ENCODE results near the gene SYNE1.
"Not testable (repeated sequence)": the region's sequence is repeated elsewhere in the genome, so short reads cannot be mapped to it uniquely, and the experiment has no call there.

Gene SYNE1

DNA sequence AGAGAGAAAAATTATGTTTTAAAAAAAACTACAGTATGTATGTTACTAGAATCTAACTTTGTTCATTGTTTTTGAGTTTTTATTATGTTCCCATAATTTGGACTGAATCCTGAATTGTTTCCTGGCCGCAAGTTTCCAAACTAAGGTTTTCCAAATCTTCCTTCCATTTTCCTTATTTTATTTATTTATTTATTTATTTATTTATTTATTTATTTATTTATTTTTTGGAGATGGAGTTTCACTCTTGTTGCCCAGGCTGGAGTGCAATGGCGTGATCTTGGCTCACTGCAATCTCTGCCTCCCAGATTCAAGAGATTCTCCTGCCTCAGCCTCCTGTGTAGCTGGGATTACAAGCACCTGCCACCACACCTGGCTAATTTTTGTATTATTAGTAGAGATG, 215.7 kb downstream of the SYNE1 start:
- H3K9me3 Mint-ChIP-seq; ATAC-seq (replicated peaks; ENCODE audit: extremely low read depth, poor library complexity, severe bottlenecking); H3K4me1 Mint-ChIP-seq; H3K27me3 Mint-ChIP-seq; H3K27ac Mint-ChIP-seq (ENCODE audit: low read depth); H3K4me3 Mint-ChIP-seq; DNase-seq (ENCODE audit: low spot score in 2 of 2): not testable (repeated sequence)
- H3K36me3 Mint-ChIP-seq (ENCODE audit: insufficient read depth) = peaks cover 24% of the 10 kb centered on the region

DNA sequence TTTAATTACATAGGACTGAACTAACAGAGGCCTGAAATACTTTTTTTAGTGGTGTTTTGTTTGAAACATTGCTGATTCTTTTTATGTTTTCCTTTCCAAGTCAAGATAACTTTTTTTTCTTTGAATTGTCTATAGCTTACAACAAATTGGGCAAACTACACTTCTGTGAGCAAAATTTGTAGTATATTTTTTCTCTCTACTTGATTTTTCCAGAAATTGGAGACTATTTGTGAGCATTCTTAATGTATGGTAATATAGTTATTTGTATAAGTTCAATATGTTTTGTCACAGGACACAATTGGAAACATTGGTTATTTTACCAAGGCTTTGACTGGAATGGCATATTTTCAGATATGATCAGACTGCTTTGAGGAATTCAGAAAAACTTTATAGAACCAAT, 216.5 kb downstream of the SYNE1 start:
- Mint-ChIP-seq H3K27me3 (no peaks in the 10 kb centered on the region), H3K36me3 (ENCODE audit: insufficient read depth) (peaks cover 26% of the 10 kb centered on the region), H3K9me3 (no peaks in the 10 kb centered on the region), H3K4me3 (no peak overlapping the region), H3K27ac (ENCODE audit: low read depth) (no peak overlapping the region), H3K4me1 (peaks cover 7% of the 10 kb centered on the region)
- DNase-seq (ENCODE audit: low spot score in 2 of 2) (no peak), ATAC-seq (replicated peaks; ENCODE audit: extremely low read depth, poor library complexity, severe bottlenecking) (no peak)

DNA sequence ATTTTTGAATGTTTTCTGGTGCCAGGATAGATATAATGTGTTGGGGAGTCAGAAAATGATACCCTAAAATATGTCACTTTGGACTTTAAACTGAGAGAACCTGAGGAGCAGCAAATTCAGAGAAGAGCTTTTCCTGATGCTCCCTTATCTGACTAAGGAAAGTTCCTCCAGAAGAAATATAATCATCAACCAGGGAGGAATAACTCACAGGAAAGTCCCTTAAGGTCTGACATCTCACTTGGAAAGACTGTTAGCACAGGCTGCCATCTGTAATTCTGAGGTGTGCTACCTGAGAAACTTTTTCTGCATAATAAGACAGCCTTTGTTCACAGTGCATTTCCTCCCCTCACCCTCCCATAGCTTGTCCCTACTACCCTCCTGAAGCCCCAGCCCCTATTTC, 218.6 kb downstream of the SYNE1 start:
- H3K36me3 Mint-ChIP-seq (ENCODE audit: insufficient read depth) = peaks cover 30% of the 10 kb centered on the region
- no peaks in the 10 kb centered on the region for H3K27me3 Mint-ChIP-seq

DNA sequence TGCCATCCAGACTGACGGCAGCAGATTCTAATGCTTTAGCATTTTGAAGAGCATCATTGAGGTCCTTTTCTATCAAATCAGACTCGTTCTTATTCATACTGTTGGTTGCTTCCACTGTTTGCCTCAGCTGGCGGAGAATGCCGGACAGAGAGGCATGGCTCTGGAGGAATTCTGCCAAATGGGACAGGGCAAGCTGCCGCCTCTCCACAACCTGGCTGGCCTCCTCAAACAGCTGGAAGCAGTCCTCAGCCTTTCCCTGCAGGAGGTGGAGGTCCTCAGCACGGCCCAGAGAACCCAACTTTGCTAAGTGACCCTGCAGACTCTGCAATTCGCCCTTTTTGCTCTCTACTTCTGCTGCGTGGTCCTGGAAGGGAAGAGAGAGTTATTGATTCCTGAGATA, 220.5 kb downstream of the SYNE1 start:
- Mint-ChIP-seq H3K27ac (ENCODE audit: low read depth) (no peak overlapping the region), H3K27me3 (no peaks in the 10 kb centered on the region), H3K9me3 (no peaks in the 10 kb centered on the region), H3K4me3 (no peak overlapping the region), H3K4me1 (no peaks in the 10 kb centered on the region), H3K36me3 (ENCODE audit: insufficient read depth) (peaks cover 32% of the 10 kb centered on the region)
- DNase-seq (ENCODE audit: low spot score in 2 of 2) = no peak
- no peak for ATAC-seq (replicated peaks; ENCODE audit: extremely low read depth, poor library complexity, severe bottlenecking)

More for the DNA sequence above, 218.6 kb downstream of the SYNE1 start:
- peaks cover 3% of the 10 kb centered on the region for H3K4me1 Mint-ChIP-seq
- H3K9me3 Mint-ChIP-seq = no peaks in the 10 kb centered on the region
- DNase-seq (ENCODE audit: low spot score in 2 of 2) (no peak), ATAC-seq (replicated peaks; ENCODE audit: extremely low read depth, poor library complexity, severe bottlenecking) (no peak)
- H3K27ac Mint-ChIP-seq (ENCODE audit: low read depth) = no peak overlapping the region
- no peak overlapping the region for H3K4me3 Mint-ChIP-seq

DNA sequence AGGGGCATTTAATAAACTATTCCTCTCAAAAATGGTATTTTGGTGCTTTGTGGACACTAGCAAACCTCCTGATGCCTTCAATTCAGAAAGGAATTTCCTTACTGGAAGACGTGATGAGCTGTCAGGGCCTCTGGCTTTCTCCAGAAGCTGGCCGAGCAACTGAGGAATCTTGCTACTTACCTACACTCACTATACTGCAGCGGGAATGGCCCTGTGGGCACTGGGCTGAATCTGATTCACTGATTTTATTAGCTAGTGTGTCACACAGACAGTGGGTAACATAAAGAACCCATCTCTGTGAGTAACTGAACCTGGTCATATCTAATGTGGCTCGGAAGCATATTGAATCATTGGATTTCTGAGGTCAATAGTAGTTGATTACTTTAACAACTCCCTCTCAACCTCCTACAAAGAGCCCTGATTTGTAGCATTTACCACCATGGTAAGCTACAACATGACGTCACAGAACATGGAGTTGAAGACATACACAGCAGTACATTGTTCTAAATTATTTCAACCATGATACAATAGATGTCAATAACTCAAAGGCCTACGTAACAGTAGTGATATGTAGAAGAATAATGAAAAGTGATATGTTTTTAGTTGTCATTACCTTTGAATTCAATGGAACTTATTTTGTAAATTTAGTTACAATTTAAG, 232.1 kb downstream of the SYNE1 start:
- Mint-ChIP-seq H3K4me1 (no peaks in the 10 kb centered on the region), H3K27ac (ENCODE audit: low read depth) (no peak overlapping the region), H3K36me3 (ENCODE audit: insufficient read depth) (peaks cover 37% of the 10 kb centered on the region), H3K27me3 (no peaks in the 10 kb centered on the region), H3K9me3 (no peaks in the 10 kb centered on the region), H3K4me3 (no peak overlapping the region)
- DNase-seq (ENCODE audit: low spot score in 2 of 2) = no peak
- ATAC-seq (replicated peaks; ENCODE audit: extremely low read depth, poor library complexity, severe bottlenecking) = no peak

DNA sequence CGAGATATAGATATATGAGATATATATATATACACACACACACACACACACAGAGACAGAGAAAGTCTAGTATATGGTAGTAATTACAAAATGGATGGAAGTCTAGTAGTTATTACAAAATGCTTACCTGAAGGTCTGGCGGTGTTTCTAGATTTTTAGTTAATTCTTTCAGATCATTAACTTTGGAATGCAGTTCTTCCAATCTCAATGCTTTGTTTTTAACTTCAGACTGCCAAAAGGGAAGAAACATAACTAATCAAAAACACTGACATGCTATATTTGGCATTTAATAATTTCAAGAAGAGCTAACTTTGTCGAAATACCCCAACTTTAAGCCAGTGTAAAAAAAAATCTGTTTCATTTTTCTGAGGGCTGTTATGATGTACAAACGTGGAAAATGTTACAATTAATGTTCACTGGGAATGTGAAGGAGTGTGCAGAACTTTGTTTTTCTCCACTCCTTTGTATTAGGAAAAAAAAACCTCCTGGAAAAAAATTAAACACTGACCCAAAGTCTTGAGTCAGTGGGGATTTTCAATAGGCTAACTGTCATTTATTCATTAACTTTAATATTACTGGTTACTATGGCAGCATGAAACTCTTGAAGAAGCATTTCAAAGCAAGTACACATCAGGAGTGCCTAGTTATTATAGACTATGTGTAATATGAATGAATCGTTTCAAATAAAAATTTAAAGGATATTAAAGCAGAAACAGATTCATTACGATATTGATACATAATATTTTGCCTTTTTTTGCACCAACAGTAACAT, 232.9 kb downstream of the SYNE1 start:
- Mint-ChIP-seq H3K27ac (ENCODE audit: low read depth) (no peak overlapping the region), H3K4me3 (no peak overlapping the region), H3K4me1 (no peaks in the 10 kb centered on the region), H3K36me3 (ENCODE audit: insufficient read depth) (peaks cover 44% of the 10 kb centered on the region), H3K9me3 (no peaks in the 10 kb centered on the region), H3K27me3 (no peaks in the 10 kb centered on the region)
- DNase-seq (ENCODE audit: low spot score in 2 of 2) (no peak), ATAC-seq (replicated peaks; ENCODE audit: extremely low read depth, poor library complexity, severe bottlenecking) (no peak)

DNA sequence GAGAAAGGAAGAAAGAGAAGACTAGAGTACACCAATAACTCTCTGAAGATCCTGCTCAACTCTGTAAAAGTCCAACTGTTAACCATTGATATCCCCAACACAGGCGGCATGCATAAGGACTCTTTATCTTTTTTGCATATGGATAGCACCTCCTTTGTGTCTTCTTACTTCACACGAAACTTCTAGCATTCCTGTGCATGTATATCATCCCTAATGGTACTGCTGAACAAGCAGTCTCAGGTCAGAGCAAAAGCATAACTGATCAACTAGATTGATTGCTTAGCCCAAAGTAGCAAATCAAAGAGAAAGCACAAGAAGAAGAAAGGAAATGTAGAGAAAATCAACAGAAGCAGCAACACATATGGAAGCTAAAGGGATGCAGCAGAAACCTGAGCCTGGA, 234.4 kb downstream of the SYNE1 start:
- DNase-seq (ENCODE audit: low spot score in 2 of 2) = no peak
- Mint-ChIP-seq H3K27ac (ENCODE audit: low read depth) (no peak overlapping the region), H3K4me3 (no peak overlapping the region)

DNA sequence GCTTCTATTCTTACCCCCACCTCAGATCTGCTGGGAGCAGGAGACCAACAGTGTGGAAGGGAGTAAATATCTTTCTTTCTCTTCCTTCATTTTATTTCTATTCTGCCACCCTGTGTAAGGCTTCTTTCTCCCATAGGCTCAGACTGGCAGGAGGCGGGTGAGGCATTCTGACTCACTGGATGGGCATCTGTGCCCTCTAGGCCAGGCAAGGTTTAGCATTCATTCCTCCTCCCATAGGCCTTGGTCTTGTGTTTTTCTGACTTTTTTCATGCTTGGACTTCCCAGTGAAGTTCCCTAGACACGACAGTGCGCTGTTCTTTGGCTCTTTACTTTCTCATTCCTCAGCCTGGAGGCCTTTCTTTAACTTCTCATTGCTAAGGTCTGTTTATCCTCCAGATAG, 235.2 kb downstream of the SYNE1 start:
- Mint-ChIP-seq H3K27ac (ENCODE audit: low read depth) (no peak overlapping the region), H3K4me3 (no peak overlapping the region), H3K4me1 (no peaks in the 10 kb centered on the region)

More for the DNA sequence above, 234.4 kb downstream of the SYNE1 start:
- Mint-ChIP-seq H3K36me3 (ENCODE audit: insufficient read depth) (peaks cover 41% of the 10 kb centered on the region), H3K4me1 (no peaks in the 10 kb centered on the region), H3K27me3 (no peaks in the 10 kb centered on the region), H3K9me3 (no peaks in the 10 kb centered on the region)
- ATAC-seq (replicated peaks; ENCODE audit: extremely low read depth, poor library complexity, severe bottlenecking) = no peak

DNA sequence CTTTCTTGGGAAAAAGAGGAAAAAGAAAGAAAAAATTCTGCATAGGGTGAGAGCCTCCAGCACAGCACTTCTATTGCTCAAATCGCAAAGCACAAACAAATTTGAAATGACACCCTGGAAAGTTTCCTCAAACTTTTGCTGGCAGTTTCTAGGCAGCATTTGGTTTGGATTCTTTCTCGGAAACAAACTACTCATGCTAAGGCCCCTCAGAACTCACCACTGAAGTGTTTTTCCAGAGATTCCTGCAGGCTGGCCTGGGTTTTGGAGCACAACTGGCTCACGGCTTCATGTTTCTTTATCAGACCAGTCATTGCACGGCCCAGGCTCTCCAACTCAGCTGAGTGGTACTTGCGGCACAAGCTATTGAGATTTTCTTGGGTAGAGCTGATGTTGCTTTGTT, 237.8 kb downstream of the SYNE1 start:
- Mint-ChIP-seq H3K4me3 (no peak overlapping the region), H3K27ac (ENCODE audit: low read depth) (no peak overlapping the region), H3K27me3 (no peaks in the 10 kb centered on the region), H3K36me3 (ENCODE audit: insufficient read depth) (peaks cover 46% of the 10 kb centered on the region), H3K9me3 (no peaks in the 10 kb centered on the region), H3K4me1 (no peaks in the 10 kb centered on the region)
- DNase-seq (ENCODE audit: low spot score in 2 of 2) (no peak), ATAC-seq (replicated peaks; ENCODE audit: extremely low read depth, poor library complexity, severe bottlenecking) (no peak)

More for the DNA sequence above, 235.2 kb downstream of the SYNE1 start:
- DNase-seq (ENCODE audit: low spot score in 2 of 2) (no peak), ATAC-seq (replicated peaks; ENCODE audit: extremely low read depth, poor library complexity, severe bottlenecking) (no peak)
- Mint-ChIP-seq H3K36me3 (ENCODE audit: insufficient read depth) (peaks cover 47% of the 10 kb centered on the region), H3K9me3 (no peaks in the 10 kb centered on the region), H3K27me3 (no peaks in the 10 kb centered on the region)

DNA sequence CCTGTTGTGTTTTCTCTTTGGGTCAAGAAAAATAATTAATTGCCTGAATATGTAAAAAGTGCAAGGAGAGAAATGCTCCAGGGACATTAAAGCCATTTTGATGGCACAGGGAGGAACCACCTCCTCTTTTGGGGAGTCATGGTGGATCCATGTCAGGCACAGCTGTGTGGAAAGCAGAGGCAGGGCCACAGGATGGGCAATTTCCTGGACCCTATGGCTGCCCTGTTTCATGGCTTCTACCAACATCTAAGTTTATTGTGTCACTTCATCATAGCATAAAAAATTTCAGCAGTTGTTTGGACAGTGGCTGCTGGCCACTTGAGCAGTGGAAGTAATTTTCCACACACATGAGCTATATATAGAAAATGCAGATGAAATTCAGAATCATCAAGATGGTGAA, 238.2 kb downstream of the SYNE1 start:
- Mint-ChIP-seq H3K27ac (ENCODE audit: low read depth) (no peak overlapping the region), H3K36me3 (ENCODE audit: insufficient read depth) (peaks cover 50% of the 10 kb centered on the region), H3K9me3 (no peaks in the 10 kb centered on the region), H3K4me1 (no peaks in the 10 kb centered on the region), H3K4me3 (no peak overlapping the region), H3K27me3 (no peaks in the 10 kb centered on the region)
- ATAC-seq (replicated peaks; ENCODE audit: extremely low read depth, poor library complexity, severe bottlenecking) (no peak), DNase-seq (ENCODE audit: low spot score in 2 of 2) (no peak)

DNA sequence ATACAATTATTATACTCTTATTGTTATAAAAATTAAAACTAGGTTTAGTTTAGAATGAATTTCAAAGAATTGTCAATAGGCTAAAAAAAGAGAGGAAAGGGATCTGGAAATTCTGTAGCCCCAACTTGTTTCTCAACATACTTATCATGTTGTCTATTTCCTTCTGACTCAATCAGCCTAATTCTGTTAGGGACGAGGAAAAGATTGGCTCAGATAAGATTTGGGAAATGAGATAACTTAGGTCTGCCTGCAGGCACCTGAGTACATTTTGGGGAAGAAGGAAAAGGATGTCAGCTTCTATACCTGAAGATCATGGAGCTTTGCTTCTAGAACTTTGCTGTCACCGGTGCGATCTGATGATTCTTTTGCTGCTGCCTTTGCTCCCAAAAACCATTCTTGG, 238.8 kb downstream of the SYNE1 start:
- DNase-seq (ENCODE audit: low spot score in 2 of 2) = no peak
- no peaks in the 10 kb centered on the region for H3K4me1 Mint-ChIP-seq
- H3K9me3 Mint-ChIP-seq = no peaks in the 10 kb centered on the region
- no peak for ATAC-seq (replicated peaks; ENCODE audit: extremely low read depth, poor library complexity, severe bottlenecking)
- no peak overlapping the region for H3K4me3 Mint-ChIP-seq
- H3K36me3 Mint-ChIP-seq (ENCODE audit: insufficient read depth) = peaks cover 51% of the 10 kb centered on the region
- H3K27me3 Mint-ChIP-seq = no peaks in the 10 kb centered on the region
- H3K27ac Mint-ChIP-seq (ENCODE audit: low read depth) = no peak overlapping the region

DNA sequence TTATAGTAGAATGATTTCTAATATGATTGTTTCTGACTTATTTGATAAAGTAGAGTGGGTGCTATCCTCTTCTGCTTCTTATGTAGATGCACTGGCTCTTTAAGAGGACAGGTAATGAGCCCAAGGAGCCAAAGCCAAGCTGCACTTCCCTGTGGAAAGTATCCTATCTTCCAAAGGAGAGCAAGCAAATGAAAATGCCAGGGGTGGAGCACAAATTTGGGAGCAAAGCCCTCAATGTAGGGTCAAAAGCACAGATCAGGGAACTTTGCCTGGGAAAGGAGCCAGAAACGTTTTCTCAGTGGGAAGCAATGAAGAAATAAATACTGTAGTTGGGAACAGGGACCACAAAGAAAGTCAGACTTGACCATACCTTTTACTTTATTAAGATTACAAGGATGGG, 242.9 kb downstream of the SYNE1 start:
- Mint-ChIP-seq H3K27ac (ENCODE audit: low read depth) (no peak overlapping the region), H3K9me3 (no peaks in the 10 kb centered on the region), H3K4me1 (no peaks in the 10 kb centered on the region), H3K27me3 (no peaks in the 10 kb centered on the region), H3K36me3 (ENCODE audit: insufficient read depth) (peaks cover 53% of the 10 kb centered on the region), H3K4me3 (no peak overlapping the region)
- ATAC-seq (replicated peaks; ENCODE audit: extremely low read depth, poor library complexity, severe bottlenecking) = no peak
- DNase-seq (ENCODE audit: low spot score in 2 of 2) = no peak

DNA sequence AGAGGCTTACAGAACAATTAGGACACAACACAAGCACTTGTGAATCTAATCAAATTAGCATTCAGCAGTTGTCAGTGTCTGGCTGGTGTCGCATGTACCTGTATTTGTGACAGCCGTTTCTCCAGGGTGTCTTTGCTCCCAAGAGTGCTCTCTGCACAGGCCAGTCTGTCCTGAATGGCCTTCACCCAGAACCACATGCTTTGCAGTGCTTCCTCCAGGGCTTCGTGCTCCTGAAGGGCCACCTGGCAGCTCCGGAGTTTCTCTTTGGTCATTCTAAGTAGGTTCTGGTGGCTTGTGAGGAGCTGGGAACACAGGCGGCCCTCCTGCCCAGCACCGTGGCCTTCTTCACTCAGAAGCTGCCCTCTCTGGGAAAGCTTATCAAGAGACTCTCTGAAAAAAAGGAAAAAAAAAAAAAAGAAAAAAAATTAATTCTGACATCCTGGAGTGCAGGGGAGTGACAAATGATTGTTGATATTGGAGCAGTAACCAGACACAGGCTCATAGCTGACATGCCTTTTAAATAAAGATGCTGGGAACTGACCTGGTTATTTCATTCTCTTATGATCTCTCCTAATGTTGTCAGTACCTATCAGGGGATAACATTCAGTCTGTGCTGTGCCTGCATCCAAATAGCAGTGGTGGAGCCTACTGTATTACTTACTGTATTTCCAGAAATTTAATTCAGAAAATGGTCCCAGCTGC, 245.8 kb downstream of the SYNE1 start:
- peaks cover 46% of the 10 kb centered on the region for H3K36me3 Mint-ChIP-seq (ENCODE audit: insufficient read depth)
- no peak overlapping the region for H3K4me3 Mint-ChIP-seq
- H3K4me1 Mint-ChIP-seq = peaks cover 11% of the 10 kb centered on the region
- no peak for ATAC-seq (replicated peaks; ENCODE audit: extremely low read depth, poor library complexity, severe bottlenecking)
- no peaks in the 10 kb centered on the region for H3K27me3 Mint-ChIP-seq
- no peak overlapping the region for H3K27ac Mint-ChIP-seq (ENCODE audit: low read depth)
- no peaks in the 10 kb centered on the region for H3K9me3 Mint-ChIP-seq
- no peak for DNase-seq (ENCODE audit: low spot score in 2 of 2)

Data from central memory CD8-positive, alpha-beta T cell (primary cell).